RPMI8226 (cell line): ENCODE data around the gene CLTCL1.

Source experiments
- DNase-seq: peaks from one replicate; pipeline ENCODE4 v3.0.0-alpha.2; 2015

Gene CLTCL1

DNA sequence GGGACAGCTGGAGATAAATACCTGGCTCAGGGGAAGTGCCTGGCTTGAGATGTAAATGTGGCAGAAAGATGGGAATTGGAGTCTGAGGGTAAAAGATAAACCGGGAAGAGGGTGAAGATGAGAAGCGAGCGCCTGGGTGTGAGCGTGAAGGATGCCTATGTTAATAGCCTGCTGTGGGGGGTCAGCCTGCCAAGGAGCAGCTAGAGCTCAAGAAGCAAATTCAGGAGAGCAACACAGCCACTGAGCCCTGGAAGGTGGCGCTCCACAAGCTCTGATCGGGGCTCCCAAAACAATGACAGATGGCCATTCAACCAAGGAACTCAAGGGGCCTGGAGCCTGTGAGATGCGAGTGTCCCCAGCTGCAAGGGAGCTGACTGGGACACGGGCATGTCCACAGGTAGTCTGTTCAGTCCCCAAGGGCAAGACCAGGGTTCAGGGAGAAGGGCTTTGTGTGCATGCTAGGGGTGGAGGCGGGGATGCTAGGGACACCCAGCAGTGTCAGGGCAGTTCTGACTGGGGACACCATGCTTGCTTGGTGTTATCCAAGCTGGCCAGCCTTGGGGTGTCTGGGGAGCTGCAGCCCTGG lies 144.2 kb downstream of the CLTCL1 start:
- DNase-seq: no peak

DNA sequence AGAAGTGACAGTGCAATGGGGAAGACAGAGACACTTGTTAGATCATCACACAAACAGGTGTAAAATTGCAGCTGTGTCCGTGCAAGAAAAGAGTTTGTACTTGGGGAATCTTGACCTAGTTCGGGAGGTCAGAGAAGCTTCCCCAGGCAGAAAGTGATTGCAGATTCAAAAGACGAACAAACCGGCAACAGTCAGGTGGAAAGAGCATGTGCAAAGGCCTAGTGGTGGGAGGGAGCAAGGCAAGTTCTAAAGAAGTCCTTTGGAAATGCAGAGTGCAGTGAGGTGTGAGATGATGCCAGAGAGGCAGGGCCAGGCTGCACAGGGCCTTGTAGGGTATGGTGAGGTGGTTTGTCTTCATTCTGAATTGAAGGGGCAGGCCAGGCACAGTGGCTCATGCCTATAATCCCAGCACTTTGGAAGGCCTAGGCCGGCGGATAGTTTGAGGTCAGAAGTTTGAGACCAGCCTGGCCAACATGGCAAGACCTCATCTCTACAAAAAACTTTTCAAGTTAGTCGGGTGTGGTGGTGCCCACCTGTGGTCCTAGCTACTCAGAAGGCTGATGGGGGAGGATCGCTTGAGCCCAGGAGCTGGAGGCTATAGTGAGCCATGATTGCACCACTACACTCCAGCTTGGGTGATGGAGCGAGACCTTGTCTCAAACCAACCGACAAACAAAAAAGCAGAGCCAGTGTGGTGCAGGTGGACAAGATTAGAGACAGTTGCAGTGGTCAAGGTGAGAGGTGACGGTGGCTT lies 145.1 kb downstream of the CLTCL1 start:
- DNase-seq: peak; percentile 4

DNA sequence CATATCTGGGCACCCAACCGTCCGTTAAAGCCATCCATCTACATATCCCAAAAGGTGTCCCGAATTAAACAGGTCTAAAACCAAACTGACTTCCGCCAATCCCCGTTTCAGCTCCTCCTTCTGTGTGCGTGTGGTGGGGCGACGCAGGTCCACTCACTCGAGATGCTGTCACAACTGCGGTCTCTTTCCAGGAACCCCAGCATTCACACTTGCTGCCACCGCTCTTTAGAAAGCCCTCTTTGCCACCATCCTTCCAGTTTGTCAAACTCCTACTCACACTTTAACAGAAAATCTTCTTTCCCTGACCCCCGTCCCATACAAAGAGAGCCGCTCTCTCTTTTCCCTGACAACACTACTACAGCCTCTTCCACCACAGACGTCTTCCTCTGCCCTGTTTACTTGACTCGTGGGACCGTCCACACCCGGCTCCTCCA lies 147.5 kb downstream of the CLTCL1 start:
- no peak for DNase-seq

DNA sequence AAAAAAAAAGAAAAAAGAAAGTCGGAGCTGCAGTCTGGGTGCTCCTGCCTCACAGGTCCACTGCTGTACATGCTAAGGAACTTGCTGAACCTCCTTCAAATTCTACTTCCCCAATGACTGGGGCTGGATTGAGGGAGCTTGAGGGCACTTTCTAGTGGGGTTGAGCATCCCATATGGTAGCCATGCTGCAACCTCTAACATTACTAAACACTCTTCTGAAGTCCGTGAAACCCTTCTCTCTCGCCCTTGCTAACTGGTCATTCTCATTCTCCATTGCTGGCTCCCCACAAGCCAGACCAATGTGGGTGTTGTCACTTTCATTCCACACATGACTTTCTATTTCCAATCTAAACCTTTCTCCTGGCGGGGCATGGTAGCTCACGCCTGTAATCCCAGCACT lies 148.3 kb downstream of the CLTCL1 start:
- DNase-seq: no peak

DNA sequence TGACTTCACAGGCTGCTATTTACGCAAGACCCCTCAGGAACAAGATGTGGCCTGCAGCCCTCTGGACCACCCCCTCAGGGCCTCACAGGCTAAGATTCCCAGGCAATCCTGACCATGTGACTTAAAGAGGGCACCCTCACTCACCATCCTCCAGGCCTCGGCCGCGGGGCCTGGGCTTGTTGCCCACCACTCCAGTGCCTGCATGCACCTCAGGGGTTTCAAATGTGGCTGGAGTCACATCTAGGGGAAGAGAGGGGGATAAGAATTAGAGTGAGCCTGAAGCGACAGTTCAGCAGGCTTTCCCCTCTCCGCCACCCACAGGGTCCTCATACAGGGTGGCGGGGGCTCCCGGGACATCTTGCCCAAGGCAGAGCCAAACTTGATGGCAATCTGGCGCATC lies 149.1 kb downstream of the CLTCL1 start:
- DNase-seq: no peak

DNA sequence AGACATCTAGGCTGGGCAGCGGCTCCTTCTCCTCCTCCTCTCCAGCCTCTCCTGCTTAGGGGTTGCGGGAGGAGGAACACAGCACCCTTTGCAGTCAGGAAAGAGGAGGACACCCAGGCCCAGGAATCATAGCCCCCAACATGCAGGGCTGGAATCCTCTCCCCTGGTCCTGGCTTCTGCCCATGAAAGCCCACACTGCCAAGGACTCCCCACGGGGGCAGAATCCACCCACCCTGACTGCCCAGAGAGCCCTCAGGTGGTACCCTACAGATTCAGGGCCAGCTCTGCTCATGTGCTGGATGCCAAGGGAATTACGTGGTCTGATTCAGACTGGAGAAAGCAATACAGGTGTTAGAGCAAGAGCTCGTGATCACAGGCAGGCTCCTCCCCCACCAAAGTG lies 151.5 kb downstream of the CLTCL1 start:
- DNase-seq: no peak

DNA sequence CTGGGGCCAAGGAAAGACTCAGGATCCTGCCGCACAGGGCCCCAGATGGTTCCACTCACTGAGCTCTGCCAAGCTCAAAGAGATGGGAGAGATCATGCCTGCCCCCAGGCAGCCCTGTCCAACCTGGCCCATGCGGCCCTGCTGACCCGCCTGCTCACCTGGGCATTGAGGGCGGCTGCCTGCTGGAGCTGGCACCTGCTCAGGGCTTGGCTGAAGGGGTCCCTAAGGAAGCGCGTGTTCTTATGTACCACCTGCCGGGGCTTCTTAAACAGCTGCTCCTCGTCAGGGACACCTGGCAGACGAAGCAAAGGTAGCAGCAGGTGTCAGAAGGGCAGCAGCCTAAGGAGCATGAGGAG lies 152.5 kb downstream of the CLTCL1 start:
- DNase-seq: no peak

DNA sequence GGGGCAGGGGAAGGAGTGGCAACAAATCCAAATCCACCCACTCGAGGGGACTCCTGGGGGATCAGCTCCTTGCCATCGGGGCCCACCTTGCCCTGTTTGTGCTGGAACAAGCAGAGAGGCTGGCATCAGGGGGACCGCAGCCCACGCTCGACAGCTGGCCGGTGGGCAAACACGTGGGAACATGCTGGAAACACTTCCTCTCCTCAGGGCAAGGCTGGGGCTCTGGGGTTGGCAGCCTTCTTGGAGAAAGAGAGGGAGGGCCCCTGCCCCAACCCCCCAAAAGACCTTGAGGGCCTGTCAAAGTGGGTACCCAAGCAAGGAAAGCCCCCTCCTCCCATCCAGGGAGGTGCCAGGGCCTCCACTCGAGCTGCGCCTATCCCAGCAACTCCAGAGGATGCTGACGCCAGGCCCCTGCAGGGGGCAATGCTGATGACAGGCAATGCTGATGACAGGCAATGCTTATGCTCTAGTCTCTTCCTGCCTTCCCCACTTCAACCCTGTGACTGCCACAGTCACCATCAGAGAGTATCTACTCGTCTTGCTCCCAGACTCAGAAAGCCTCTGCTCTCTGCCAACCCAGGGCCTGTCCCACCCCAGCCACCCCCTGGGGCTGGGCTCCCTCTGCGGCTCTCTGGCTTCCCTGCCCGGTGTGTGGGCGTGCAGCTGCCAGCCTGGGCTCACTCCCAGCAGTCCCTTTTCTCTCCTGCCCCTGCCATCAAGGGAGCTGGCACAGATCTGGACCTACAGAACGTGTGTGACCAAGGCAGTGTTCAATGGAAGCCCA lies 153.1 kb downstream of the CLTCL1 start:
- DNase-seq: no peak

DNA sequence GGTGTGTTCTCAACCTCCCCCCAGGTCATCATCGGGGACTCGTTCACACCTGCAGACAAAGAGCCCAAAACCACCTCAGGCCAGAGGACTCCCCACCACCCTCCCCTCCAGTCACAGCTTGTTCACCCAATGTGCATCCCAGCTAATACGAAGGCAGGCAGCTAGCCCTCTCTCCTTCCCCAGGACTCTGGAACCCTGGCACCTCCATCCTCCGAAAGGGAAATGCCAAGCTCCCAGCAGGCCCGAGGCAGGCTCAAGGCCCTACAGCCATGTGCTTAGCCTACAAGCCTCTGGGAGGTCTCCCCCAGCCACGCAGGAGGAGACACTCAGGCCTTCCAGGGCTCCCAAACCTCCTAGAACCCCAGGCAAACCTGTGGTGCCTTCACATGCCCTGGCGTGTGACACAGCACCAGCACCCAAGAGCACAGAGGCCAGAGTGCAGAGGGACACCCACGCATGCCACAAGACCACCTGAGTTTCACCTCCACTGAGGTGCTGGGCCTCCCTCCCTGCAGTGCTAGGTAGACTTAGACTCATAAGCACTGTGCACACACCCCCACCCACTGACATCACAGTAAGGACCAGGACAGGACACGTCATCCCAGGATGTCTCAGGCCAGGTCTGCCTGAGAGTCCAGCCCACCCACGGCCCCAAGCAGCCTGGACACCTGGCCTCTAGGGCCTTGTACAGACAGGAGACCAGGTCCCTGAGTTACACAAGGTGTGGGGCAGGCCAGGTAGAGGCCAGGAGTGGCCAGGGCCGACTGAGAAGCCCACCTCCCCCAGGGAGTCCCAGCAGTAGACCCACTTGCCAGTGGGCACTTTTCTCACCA lies 153.9 kb downstream of the CLTCL1 start:
- DNase-seq: no peak

DNA sequence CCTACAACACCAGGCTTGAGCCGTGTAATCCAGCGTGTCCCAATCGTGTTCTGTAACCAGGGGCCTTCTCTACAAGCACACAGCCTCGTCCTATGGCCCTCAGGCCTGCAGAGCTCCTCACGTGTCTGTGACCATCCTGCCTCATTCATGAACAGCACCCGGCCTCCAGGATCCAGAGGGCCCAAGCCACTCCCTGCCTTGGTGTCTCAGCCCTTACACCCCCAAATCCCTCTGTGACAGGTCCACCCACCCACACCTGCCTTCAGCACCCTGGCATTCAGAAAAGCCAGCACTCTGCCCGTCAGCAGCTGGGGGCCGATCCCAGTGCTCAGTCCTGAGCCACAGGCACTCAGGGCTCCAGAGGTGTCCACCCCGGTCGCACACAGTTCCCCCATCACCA lies 154.6 kb downstream of the CLTCL1 start:
- DNase-seq: no peak

DNA sequence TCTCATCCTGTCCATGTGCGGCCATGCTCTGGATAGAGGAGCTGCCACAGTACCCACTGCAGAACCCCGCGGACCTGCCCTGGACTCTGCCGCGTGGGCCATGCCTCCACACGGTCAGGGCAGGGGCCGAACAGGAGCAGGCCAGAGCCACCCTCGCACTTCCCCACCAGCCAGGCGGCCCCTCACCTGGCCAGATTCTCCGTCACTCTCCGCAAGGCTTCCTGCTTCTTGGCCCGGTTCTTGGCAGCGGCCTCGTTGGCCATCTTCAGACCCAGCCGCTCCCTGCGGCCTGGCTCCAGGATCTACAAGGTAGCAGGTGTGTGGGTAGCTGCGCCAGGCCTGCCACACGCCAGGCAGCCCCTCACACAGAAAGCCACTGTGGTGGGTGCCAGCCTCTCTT lies 156.6 kb downstream of the CLTCL1 start:
- no peak for DNase-seq

DNA sequence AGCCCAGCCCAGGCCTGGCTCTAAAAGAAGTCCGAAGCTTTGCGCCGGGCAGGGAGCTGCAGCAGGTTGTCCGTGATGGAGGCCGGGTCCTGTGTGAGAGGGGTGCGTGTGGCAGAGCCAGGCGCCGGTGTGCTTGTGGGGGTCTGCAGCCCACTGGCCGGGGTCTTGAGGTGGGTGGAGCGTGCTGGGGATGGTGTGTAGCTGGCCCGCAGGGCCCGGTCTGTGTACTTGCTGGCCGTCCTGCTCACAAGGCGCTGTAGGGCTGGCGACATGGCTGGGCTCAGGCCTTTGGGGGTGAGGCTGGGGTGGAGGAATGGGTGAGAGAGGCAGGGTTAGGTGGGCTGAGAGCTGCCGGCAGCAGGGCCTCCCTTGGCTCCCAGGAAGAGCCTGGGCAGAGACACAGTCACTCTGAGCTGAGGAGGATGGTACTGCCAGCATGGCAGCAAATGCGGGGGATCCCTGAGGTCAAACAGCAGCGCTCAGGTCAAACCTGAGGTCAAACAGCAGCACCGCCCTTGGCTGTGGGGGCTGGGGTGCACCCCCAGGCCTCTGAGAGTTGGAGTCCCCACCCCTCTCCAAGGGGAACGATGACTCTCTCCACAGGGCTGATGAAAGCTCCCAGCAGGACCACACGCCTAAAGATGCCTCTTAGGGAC lies 157.2 kb downstream of the CLTCL1 start:
- no peak for DNase-seq

DNA sequence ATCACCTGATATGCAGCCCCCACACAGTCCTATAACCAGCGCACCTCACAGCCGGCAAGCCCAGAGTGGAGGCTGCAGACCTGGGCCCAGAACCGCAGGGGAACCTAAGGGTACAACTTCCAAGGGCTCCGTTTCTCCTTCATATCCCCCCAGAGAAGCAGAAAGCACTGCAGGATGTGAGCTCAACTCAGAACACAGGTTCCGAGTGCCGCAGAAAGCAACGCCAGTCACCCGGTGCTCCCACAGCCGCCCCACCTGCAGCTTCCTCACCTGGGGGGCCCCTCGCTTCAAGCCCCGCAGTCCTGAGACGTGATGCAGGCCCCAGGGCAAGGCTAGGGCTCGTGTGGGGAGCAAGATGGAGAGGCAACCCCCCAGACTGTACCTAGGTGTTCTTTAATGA lies 158.0 kb downstream of the CLTCL1 start:
- DNase-seq: no peak

DNA sequence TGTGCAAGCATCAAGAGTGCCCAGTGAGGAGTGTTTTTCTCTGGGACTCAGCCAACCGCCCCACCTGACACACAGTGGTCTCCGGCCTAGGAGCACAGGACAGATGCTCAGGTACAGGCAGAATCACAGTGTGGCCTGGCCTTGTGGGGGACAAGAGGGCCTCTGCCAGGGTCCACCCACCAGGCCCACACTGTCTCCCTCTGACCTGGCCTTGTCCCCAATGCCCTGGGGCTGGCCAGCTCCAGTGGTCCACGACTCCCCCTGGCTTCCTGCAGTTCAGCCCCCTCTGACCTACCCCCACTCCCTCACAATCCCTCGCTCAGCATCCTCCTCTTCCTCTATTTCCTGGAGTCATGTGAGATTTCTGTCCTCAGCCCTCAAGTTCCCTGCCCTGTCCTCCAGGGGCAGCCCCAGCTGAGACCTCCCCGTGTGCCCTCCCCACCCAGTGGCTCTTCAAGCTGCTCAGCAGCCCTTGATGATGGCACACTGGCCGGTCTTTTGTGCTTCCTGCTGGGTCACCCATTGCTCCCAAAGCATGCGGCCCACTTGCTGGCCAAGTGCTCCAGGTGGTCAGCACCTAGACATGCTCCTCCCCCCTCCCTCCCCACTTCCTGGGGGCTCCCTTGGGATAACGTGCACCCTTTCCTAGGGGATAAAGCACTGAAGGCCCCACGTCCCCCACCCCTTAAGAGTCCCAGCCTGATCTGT lies 158.7 kb downstream of the CLTCL1 start:
- no peak for DNase-seq

DNA sequence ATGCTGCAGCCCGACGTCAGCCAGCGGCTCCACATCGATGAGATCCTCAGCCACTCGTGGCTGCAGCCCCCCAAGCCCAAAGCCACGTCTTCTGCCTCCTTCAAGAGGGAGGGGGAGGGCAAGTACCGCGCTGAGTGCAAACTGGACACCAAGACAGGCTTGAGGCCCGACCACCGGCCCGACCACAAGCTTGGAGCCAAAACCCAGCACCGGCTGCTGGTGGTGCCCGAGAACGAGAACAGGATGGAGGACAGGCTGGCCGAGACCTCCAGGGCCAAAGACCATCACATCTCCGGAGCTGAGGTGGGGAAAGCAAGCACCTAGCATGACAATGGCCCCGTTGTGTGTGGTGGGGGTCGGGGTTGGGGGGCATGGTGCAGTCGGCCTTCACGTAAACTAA lies 159.4 kb downstream of the CLTCL1 start:
- DNase-seq: no peak

DNA sequence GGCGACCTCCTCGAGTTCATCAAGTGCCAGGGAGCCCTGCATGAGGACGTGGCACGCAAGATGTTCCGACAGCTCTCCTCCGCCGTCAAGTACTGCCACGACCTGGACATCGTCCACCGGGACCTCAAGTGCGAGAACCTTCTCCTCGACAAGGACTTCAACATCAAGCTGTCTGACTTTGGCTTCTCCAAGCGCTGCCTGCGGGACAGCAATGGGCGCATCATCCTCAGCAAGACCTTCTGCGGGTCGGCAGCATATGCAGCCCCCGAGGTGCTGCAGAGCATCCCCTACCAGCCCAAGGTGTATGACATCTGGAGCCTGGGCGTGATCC lies 159.9 kb downstream of the CLTCL1 start:
- DNase-seq: no peak

DNA sequence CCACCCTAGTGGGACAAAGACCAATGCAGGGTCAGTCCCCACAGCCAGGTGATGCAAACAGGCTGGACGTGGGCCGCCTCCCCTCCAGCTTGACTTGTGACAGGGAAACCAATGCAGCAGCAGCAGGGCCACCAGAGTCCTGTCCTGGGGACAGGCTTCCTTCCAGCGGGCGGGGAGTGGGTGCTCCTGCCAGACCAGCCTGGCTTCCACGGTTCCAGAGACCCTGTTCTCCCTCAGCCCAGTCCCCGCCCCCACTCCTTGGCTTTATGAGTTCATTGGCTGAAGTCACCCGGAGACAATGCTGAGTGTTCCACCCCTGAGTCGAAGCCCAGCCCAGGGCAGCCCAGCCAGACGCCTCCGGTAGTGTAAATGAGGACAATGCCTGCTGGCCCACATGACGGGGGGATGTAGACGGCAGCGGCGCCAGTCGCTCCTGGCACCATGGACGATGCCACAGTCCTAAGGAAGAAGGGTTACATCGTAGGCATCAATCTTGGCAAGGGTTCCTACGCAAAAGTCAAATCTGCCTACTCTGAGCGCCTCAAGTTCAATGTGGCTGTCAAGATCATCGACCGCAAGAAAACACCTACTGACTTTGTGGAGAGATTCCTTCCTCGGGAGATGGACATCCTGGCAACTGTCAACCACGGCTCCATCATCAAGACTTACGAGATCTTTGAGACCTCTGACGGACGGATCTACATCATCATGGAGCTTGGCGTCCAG lies 160.4 kb downstream of the CLTCL1 start, which contains the start of gene TSSK2:
TSSK2 (plus strand) TSS at position 350 of the 726 bp plus-strand sequence; CDS start at position 442, 92 bp downstream.
- no peak for DNase-seq

DNA sequence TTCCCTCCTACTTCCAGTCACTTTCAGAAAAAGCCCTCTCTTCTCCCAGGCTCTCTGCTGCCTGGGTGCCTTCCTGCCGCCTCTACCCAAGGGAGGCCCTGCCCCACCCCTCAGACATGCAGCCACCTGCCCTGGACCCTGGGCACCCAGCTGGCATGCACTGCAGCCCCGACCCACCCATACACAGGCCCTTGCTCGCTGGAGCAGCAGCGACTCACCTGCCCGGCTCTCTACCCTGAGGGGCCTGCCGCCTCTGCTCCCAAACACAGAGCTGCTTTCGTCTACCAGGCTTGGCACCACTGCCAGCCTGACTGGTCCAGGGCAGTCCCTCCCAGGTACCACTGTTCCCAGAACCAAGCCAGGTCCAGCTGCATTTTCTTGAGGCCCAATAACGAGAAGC lies 161.6 kb downstream of the CLTCL1 start:
- DNase-seq: no peak
